SK-N-MC (cell line): Measurements from ENCODE around the gene PRDM2.

ENCODE experiments used
- DNase-seq: peaks from one replicate; pipeline ENCODE4 v3.0.0-alpha.2; 2011; ENCODE audit warnings: low read depth, low spot score
- H3K27ac ChIP-seq: fragments of 200-600 bp; sonication (generic); 2 replicates; pipeline ENCODE4 v1.5.1; 2016; ENCODE audit warnings: mixed run types
- H3K36me3 ChIP-seq: fragments of 200-600 bp; sonication (generic); 2 replicates; pipeline ENCODE4 v1.6.1; 2017; ENCODE audit warnings: antibody characterized with exemption, low read length, mixed read lengths; ENCODE audit not compliant: insufficient read depth
- H3K4me3 ChIP-seq: fragments of 200-600 bp; sonication (generic); 2 replicates; pipeline ENCODE4 v1.5.1; 2016
- H3K9ac ChIP-seq: fragments of 200-600 bp; sonication (generic); 2 replicates; pipeline ENCODE4 v1.8.0; 2017; ENCODE audit warnings: mixed run types, mixed read lengths; ENCODE audit not compliant: insufficient read length
- H3K9me3 ChIP-seq: fragments of 200-600 bp; sonication (generic); 2 replicates; pipeline ENCODE4 v1.6.1; 2017; ENCODE audit warnings: low read depth, mild to moderate bottlenecking, antibody characterized with exemption, low read length, moderate library complexity, mixed read lengths
- EZH2 ChIP-seq: fragments of 200-600 bp; sonication (generic); IDR thresholded peaks from one replicate; pipeline ENCODE4 v1.6.1; 2017; ENCODE audit warnings: antibody characterized with exemption
- FOXP2 ChIP-seq: optimal IDR thresholded peaks from 2 replicates; pipeline ENCODE3; 2011; ENCODE audit warnings: mild to moderate bottlenecking, moderate library complexity; ENCODE audit not compliant: insufficient read depth; ENCODE audit errors: extremely low read length, control extremely low read depth
- POLR2AphosphoS5 ChIP-seq: IDR thresholded peaks from 2 replicates; pipeline ENCODE4 v1.6.1; 2012; ENCODE audit warnings: mild to moderate bottlenecking, low read depth, low read length, borderline replicate concordance

PRDM2 gene

DNA sequence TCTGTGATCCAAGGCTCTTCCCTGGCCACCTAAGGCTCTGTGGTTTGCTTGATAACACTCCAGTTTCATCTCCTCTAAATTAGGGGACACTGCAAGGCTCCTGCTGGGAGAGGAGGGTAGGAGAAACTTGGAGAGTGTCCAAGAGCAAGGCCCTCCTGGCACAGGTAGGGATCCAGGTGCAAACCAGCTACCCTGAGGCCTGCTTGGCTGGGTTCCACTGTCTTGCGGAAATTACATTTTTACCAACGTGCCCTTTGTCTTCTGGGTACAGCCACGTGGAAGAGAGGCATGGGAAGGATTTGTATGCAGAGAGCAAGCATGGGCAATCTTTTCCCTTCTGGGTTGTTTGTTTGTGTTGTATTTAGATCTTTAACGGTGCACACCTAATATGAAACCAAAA lies 132.5 kb downstream of the PRDM2 start:
- Histone ChIP-seq H3K9ac (no peak overlapping the region), H3K36me3 (no peaks in the 10 kb centered on the region), H3K27ac (no peak overlapping the region), H3K9me3 (no peaks in the 10 kb centered on the region), H3K4me3 (no peak overlapping the region)
- no peak for DNase-seq
- TF ChIP-seq POLR2AphosphoS5 (no peak), EZH2 (no peak), FOXP2 (no peak)

DNA sequence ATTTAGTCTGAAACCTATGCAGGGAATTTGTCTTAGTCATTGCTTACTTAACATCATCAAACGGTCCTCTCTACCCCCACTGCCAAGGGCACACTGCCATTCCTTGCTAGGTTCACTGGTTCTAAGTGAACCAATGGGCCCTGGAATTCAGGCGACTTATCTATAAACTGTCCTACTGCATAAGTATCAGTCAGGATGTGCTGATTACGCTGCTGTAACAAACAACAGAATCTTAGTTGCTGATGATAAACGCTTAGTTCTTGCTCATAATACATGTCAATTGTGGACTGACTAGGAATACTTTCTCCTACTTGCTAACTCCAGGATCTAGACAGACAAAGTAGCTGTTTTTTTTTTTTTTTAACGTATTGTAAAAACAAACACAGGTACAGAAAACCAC lies 136.1 kb downstream of the PRDM2 start:
- no peaks in the 10 kb centered on the region for H3K36me3 ChIP-seq
- no peak for DNase-seq
- no peak overlapping the region for H3K27ac ChIP-seq
- TF ChIP-seq POLR2AphosphoS5 (no peak), EZH2 (no peak), FOXP2 (no peak)
- no peak overlapping the region for H3K9ac ChIP-seq
- H3K9me3 ChIP-seq, result no peaks in the 10 kb centered on the region
- no peak overlapping the region for H3K4me3 ChIP-seq

DNA sequence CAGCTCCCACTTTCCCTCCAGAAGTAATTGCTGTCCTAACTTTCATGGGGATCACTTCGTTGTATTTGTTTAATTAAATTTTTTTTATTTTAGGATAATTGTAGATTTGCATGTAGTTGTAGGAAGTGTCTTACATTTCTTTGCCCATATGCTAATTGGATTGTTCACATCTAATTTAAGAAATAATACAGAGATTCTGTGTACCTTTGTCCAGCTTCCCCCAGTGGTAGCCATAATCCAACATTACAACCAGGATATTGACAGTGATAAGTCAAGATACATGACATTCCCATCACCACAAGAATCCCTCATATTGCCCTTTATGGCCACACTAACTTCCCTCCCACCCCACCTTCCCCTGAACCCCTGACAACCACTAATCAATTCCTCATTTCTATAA lies 136.6 kb downstream of the PRDM2 start:
- TF ChIP-seq EZH2, result no peak
- no peak for TF ChIP-seq FOXP2
- TF ChIP-seq POLR2AphosphoS5, result no peak
- DNase-seq, result no peak
- Histone ChIP-seq H3K27ac (no peak overlapping the region), H3K9ac (no peak overlapping the region), H3K4me3 (no peak overlapping the region), H3K9me3 (no peaks in the 10 kb centered on the region), H3K36me3 (no peaks in the 10 kb centered on the region)

DNA sequence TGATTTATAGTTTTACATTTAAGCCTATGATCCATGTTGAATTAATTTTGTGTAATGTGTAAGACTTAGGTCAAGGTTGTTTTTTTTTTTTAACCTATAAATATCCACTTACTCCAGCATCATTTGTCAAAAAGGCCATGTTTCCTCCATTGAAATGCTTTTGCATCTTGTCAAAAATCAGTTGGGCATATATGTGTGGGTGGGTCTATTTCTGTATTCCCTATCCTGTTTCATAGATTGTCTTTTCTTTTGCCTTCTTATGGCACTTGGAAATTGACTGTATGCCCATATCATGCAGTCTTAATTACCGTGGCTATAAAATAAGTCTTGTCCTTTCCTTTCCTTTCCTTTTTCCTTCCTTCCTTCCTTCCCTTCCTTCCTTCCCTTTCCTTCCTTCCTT lies 138.2 kb downstream of the PRDM2 start:
- peak overlapping the region; percentile 92 for H3K27ac ChIP-seq
- H3K4me3 ChIP-seq, result no peak overlapping the region
- no peaks in the 10 kb centered on the region; the same call in 1 of the 2 replicates for H3K9me3 ChIP-seq
- DNase-seq, result peak; percentile 77
- no peaks in the 10 kb centered on the region for H3K36me3 ChIP-seq
- TF ChIP-seq EZH2 (no peak), POLR2AphosphoS5 (no peak), FOXP2 (no peak)
- H3K9ac ChIP-seq, result no peak overlapping the region

DNA sequence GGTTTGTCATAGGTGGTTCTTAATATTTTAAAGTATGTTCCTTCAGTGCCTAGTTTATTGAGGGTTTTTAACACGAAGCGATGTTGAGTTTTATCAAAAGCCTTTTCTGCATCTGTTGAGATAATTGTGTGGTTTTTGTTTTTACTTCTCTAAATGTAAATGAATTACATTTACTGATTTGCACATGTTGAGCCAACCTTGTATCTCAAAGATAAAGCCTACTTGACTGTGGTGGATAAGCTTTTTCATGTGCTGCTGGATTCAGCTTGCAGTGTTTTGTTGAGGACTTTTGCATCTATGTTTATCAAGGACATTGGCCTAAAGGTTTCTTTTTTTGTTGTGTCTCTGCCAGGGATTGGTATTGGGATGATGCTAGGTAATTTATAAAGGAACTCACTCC lies 142.5 kb downstream of the PRDM2 start:
- TF ChIP-seq FOXP2, result no peak
- TF ChIP-seq POLR2AphosphoS5, result no peak
- TF ChIP-seq EZH2, result no peak
- no peak for DNase-seq

DNA sequence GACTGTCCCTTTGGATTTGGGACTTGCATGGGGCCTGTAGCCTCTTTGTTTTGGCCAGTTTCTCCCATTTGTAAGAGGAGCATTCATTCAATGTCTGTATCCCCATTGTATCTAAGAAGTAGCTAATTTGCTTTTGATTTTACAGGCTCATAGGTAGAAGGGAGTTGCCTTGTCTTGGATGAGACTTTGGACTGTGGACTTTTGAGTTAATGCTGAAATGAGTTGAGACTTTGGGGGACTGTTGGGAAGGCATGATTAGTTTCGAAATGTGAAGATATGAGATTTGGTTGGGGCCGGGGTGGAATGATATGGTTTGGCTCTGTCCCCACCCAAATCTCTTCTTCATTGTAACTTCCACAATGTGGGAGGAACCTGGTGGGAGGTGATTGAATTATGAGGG lies 151.7 kb downstream of the PRDM2 start:
- no peaks in the 10 kb centered on the region for H3K9me3 ChIP-seq
- TF ChIP-seq FOXP2 (no peak), EZH2 (no peak), POLR2AphosphoS5 (no peak)

More for the DNA sequence above, 142.5 kb downstream of the PRDM2 start:
- Histone ChIP-seq H3K36me3 (no peaks in the 10 kb centered on the region), H3K9ac (no peak overlapping the region), H3K27ac (no peak overlapping the region), H3K9me3 (no peaks in the 10 kb centered on the region; the same call in 1 of the 2 replicates), H3K4me3 (no peak overlapping the region)

DNA sequence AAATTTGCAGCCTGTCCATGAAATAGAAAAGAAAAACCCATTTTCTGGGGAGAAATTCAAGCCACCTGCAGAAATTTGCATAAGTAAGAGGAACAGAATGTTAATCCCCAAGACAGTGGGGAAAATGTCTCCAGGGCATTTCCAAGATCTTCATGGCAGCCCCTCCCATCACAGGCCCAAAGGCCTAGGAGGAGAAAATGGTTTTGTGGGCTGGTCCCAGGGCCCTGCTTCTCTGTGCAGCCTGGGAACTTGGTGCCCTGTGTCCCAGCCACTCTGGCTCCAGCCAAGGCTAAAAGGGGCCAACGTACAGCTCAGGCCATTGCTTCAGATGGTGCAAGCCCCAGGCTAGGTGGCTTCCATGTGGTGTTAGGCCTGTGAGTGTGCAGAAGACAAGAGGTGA lies 155.6 kb downstream of the PRDM2 start:
- no peak for TF ChIP-seq FOXP2
- TF ChIP-seq EZH2, result no peak
- no peak for TF ChIP-seq POLR2AphosphoS5
- no peak overlapping the region for H3K4me3 ChIP-seq
- no peaks in the 10 kb centered on the region for H3K36me3 ChIP-seq
- no peaks in the 10 kb centered on the region for H3K9me3 ChIP-seq
- no peak overlapping the region for H3K27ac ChIP-seq
- no peak for DNase-seq
- no peak overlapping the region for H3K9ac ChIP-seq

More for the DNA sequence above, 151.7 kb downstream of the PRDM2 start:
- Histone ChIP-seq H3K4me3 (no peak overlapping the region), H3K36me3 (no peaks in the 10 kb centered on the region), H3K27ac (no peak overlapping the region), H3K9ac (no peak overlapping the region)
- DNase-seq, result no peak

DNA sequence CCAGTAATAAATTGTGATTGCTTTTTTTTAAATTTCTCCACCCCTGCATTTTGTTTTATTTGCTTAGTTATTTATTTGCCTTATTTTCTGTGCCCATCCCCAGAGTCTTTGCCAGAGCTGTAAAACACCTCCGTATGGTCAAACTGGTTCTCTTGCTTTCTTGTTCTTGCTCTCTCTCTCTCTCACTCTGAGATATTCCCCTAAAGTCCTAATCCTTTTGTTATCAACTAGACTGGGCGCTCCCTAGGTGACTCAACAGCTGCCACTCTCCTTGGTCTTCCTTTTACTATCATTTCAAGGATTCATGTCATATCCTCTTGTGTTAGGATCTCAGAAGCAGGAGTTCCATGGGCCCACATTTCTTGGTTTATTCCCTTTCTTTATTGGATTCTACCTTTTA lies 160.0 kb downstream of the PRDM2 start:
- Histone ChIP-seq H3K9me3 (no peaks in the 10 kb centered on the region), H3K27ac (no peak overlapping the region), H3K4me3 (no peak overlapping the region), H3K9ac (no peak overlapping the region), H3K36me3 (no peaks in the 10 kb centered on the region)
- DNase-seq, result no peak
- TF ChIP-seq FOXP2 (no peak), POLR2AphosphoS5 (no peak), EZH2 (no peak)

DNA sequence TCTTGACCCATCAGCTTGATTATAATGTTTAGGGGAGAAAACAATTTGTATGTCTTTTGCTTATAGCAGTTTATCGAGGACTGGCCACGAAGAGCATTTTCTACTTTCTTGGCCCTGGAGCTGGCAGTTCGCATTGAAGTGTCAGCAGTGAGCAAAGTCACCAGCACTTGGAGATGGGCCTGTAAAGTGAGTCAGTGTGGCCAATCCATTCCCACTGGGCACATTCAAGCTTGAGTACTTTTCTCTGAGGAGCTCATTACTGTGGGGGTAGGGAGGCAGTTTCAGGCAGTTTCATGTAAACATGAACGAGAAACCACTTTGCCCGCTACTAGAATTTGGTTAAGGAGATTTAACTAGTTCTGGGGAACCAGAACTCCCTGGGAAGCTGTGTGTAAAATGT lies 164.8 kb downstream of the PRDM2 start:
- no peak for DNase-seq
- no peak for TF ChIP-seq FOXP2
- TF ChIP-seq EZH2, result no peak
- TF ChIP-seq POLR2AphosphoS5, result no peak
- H3K9me3 ChIP-seq, result no peaks in the 10 kb centered on the region
- H3K4me3 ChIP-seq, result no peak overlapping the region
- H3K36me3 ChIP-seq, result no peaks in the 10 kb centered on the region
- H3K27ac ChIP-seq, result no peak overlapping the region
- no peak overlapping the region for H3K9ac ChIP-seq
